Liver (tissue), 3 donors: ENCODE results near the gene RABGGTA.

Source experiments
- EGR1 ChIP-seq, 2 donors: IDR thresholded peaks; 2 replicates each; pipeline ENCODE4 v1.6.1; 2016 to 2018; ENCODE audit warnings: antibody characterized with exemption in 2 of 2, low read depth in 2 of 2
- GABPA ChIP-seq, 2 donors: IDR thresholded peaks in 1 of 2; conservative IDR thresholded peaks in 1 of 2; 2 replicates each; pipeline ENCODE4 v1.6.1; 2016; ENCODE audit warnings: antibody characterized with exemption in 2 of 2, mild to moderate bottlenecking in 1 of 2, moderate library complexity in 1 of 2
- JUND ChIP-seq, 2 donors: IDR thresholded peaks; 2 replicates each; pipeline ENCODE4 v1.6.1; 2016; ENCODE audit warnings: antibody characterized with exemption in 2 of 2
- RAD21 ChIP-seq, 2 donors: IDR thresholded peaks; 2 replicates each; pipeline ENCODE4 v1.6.1; 2016; ENCODE audit warnings: antibody characterized with exemption in 2 of 2, mild to moderate bottlenecking in 2 of 2
- RXRA ChIP-seq, 2 donors: IDR thresholded peaks; 2 replicates each; pipeline ENCODE4 v1.6.1; 2017 to 2018; ENCODE audit warnings: antibody characterized with exemption in 2 of 2, mild to moderate bottlenecking in 1 of 2
- SP1 ChIP-seq: IDR thresholded peaks from 2 replicates; pipeline ENCODE4 v1.6.1; 2018; ENCODE audit warnings: antibody characterized with exemption, mild to moderate bottlenecking
- TAF1 ChIP-seq: conservative IDR thresholded peaks from 2 replicates; pipeline ENCODE4 v1.6.1; 2016; ENCODE audit warnings: antibody characterized with exemption, mild to moderate bottlenecking
- YY1 ChIP-seq: IDR thresholded peaks from 2 replicates; pipeline ENCODE4 v1.6.1; 2016; ENCODE audit warnings: antibody characterized with exemption, mild to moderate bottlenecking
- TF ChIP-seq, protein P1 (sequence below): IDR thresholded peaks from 2 replicates; pipeline ENCODE4 v1.6.1; 2016; ENCODE audit warnings: antibody characterized with exemption, mild to moderate bottlenecking
- TF ChIP-seq, protein P2 (sequence below): fragments of 150-350 bp; IDR thresholded peaks from 2 replicates; pipeline ENCODE4 v1.5.1; 2017; ENCODE audit warnings: improper control_type of control experiment, low read depth, low read length; ENCODE audit not compliant: missing input control
- TF ChIP-seq, protein P3 (sequence below): IDR thresholded peaks from 2 replicates; pipeline ENCODE4 v1.6.1; 2016; ENCODE audit warnings: antibody characterized with exemption
- TF ChIP-seq, protein P4 (sequence below): IDR thresholded peaks from 2 replicates; pipeline ENCODE4 v1.6.1; 2016; ENCODE audit warnings: antibody characterized with exemption
- donor health status: healthy.
- donor health status: healthy.

DNA sequence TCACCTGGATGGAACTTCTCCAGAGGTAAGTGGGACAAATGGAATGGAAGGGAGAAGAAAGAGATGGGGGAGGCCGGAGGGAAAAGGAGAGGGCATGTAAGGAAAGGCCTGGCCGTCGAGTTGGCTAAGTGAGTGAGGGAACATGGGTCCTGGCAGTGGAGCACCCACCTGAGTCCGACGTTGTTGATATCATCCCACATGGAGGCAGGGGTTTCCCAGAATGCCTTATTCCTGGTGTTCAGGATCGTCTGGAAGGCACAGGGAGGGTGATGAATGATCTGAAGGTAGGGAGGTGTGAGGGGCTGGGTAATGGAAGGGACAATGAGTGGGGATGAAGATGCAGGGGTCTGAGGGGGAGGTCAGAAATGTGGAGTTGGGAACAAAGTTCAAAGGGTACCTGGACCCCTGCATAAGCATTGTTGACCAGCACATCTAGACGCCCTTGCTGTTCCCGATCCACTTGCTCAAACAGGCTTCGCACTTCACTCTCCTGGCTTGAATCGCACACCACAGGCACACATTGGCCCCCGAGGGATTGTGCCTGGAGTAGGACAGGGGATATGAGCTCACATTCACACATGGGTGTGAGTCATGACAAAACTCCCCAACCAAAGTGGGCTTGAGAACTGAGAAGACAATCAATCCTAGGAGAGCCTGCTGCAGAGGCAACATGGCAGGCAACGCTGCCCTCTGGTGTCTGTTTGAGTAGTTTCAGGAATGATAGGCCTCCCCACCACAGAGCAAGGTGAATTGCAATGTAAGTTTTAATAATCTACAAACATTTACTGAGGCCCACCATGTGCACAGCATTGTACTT lies 25.2 kb upstream of the RABGGTA start:
- TF ChIP-seq YY1 = no peak
- no peak for TF ChIP-seq RXRA (IDR thresholded peaks at IDR 0.05)
- TF ChIP-seq GABPA (IDR thresholded peaks at IDR 0.05 in 1 of 2, conservative IDR thresholded peaks at IDR 0.05 in 1 of 2) = no peak
- TF ChIP-seq, protein P1, sequence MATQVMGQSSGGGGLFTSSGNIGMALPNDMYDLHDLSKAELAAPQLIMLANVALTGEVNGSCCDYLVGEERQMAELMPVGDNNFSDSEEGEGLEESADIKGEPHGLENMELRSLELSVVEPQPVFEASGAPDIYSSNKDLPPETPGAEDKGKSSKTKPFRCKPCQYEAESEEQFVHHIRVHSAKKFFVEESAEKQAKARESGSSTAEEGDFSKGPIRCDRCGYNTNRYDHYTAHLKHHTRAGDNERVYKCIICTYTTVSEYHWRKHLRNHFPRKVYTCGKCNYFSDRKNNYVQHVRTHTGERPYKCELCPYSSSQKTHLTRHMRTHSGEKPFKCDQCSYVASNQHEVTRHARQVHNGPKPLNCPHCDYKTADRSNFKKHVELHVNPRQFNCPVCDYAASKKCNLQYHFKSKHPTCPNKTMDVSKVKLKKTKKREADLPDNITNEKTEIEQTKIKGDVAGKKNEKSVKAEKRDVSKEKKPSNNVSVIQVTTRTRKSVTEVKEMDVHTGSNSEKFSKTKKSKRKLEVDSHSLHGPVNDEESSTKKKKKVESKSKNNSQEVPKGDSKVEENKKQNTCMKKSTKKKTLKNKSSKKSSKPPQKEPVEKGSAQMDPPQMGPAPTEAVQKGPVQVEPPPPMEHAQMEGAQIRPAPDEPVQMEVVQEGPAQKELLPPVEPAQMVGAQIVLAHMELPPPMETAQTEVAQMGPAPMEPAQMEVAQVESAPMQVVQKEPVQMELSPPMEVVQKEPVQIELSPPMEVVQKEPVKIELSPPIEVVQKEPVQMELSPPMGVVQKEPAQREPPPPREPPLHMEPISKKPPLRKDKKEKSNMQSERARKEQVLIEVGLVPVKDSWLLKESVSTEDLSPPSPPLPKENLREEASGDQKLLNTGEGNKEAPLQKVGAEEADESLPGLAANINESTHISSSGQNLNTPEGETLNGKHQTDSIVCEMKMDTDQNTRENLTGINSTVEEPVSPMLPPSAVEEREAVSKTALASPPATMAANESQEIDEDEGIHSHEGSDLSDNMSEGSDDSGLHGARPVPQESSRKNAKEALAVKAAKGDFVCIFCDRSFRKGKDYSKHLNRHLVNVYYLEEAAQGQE = no peak
- TF ChIP-seq, protein P2, sequence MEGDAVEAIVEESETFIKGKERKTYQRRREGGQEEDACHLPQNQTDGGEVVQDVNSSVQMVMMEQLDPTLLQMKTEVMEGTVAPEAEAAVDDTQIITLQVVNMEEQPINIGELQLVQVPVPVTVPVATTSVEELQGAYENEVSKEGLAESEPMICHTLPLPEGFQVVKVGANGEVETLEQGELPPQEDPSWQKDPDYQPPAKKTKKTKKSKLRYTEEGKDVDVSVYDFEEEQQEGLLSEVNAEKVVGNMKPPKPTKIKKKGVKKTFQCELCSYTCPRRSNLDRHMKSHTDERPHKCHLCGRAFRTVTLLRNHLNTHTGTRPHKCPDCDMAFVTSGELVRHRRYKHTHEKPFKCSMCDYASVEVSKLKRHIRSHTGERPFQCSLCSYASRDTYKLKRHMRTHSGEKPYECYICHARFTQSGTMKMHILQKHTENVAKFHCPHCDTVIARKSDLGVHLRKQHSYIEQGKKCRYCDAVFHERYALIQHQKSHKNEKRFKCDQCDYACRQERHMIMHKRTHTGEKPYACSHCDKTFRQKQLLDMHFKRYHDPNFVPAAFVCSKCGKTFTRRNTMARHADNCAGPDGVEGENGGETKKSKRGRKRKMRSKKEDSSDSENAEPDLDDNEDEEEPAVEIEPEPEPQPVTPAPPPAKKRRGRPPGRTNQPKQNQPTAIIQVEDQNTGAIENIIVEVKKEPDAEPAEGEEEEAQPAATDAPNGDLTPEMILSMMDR = peak; percentile 68
- TF ChIP-seq TAF1 = no peak
- TF ChIP-seq, protein P3, sequence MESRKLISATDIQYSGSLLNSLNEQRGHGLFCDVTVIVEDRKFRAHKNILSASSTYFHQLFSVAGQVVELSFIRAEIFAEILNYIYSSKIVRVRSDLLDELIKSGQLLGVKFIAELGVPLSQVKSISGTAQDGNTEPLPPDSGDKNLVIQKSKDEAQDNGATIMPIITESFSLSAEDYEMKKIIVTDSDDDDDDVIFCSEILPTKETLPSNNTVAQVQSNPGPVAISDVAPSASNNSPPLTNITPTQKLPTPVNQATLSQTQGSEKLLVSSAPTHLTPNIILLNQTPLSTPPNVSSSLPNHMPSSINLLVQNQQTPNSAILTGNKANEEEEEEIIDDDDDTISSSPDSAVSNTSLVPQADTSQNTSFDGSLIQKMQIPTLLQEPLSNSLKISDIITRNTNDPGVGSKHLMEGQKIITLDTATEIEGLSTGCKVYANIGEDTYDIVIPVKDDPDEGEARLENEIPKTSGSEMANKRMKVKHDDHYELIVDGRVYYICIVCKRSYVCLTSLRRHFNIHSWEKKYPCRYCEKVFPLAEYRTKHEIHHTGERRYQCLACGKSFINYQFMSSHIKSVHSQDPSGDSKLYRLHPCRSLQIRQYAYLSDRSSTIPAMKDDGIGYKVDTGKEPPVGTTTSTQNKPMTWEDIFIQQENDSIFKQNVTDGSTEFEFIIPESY = no peak
- no peak for TF ChIP-seq SP1
- peak; percentile 90 to 94 for TF ChIP-seq RAD21 (IDR thresholded peaks at IDR 0.05)
- TF ChIP-seq, protein P4, sequence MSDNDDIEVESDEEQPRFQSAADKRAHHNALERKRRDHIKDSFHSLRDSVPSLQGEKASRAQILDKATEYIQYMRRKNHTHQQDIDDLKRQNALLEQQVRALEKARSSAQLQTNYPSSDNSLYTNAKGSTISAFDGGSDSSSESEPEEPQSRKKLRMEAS = no peak
- TF ChIP-seq EGR1 (IDR thresholded peaks at IDR 0.05; ENCODE audit: low read depth in 2 of 2) = no peak
- TF ChIP-seq JUND (IDR thresholded peaks at IDR 0.05) = no peak
